ENCODE results near the gene CGN.

The CGN gene

DNA sequence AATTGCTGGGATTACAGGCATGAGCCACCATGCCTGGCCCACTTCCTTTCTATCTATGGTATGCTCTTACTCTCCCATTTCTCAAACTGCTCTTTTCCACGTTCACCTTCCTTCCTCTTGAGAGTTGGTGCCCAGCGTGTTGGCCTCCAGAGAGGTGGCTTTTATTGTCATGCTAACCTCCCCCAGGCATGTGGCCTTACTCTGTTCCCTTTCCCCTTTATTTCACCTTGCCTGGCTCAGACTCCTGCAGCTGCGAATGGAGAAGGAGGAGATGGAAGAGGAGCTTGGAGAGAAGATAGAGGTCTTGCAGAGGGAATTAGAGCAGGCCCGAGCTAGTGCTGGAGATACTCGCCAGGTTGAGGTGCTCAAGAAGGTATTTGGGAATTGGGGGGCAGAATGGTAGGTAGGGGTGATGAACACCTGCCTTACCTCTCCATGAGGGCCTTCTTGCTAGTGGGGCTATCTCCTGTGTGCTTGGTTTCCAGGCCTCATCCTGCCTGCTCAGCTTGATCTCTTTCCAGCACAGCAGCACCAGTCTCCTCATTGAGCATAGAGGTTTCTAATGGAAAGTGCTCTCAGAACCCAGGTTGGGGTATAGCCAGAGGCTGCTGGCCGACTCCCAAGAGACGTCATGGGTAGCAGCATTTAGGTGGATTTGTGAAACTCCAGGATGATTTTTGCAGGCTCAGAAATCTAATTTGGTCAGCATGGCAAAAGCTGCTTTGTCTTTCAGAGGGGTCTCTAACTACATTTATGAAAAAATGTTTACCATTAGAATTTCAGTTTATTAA, 15.7 kb downstream of the CGN start:
- no peak for DNase-seq (ENCODE audit: low read depth in 1 of 2, low spot score in 1 of 2)
- no peak for TF ChIP-seq POLR2AphosphoS5 (IDR thresholded peaks at IDR 0.05; ENCODE audit: low read depth)
- no peak for TF ChIP-seq SPI1 (IDR thresholded peaks at IDR 0.05; ENCODE audit: borderline replicate concordance, low read depth)
- no peak for TF ChIP-seq GABPA (IDR thresholded peaks at IDR 0.05; ENCODE audit: low read depth)
- TF ChIP-seq, protein P1, sequence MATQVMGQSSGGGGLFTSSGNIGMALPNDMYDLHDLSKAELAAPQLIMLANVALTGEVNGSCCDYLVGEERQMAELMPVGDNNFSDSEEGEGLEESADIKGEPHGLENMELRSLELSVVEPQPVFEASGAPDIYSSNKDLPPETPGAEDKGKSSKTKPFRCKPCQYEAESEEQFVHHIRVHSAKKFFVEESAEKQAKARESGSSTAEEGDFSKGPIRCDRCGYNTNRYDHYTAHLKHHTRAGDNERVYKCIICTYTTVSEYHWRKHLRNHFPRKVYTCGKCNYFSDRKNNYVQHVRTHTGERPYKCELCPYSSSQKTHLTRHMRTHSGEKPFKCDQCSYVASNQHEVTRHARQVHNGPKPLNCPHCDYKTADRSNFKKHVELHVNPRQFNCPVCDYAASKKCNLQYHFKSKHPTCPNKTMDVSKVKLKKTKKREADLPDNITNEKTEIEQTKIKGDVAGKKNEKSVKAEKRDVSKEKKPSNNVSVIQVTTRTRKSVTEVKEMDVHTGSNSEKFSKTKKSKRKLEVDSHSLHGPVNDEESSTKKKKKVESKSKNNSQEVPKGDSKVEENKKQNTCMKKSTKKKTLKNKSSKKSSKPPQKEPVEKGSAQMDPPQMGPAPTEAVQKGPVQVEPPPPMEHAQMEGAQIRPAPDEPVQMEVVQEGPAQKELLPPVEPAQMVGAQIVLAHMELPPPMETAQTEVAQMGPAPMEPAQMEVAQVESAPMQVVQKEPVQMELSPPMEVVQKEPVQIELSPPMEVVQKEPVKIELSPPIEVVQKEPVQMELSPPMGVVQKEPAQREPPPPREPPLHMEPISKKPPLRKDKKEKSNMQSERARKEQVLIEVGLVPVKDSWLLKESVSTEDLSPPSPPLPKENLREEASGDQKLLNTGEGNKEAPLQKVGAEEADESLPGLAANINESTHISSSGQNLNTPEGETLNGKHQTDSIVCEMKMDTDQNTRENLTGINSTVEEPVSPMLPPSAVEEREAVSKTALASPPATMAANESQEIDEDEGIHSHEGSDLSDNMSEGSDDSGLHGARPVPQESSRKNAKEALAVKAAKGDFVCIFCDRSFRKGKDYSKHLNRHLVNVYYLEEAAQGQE (IDR thresholded peaks at IDR 0.05; ENCODE audit: insufficient replicate concordance, low read depth): no peak
- TF ChIP-seq, protein P2, sequence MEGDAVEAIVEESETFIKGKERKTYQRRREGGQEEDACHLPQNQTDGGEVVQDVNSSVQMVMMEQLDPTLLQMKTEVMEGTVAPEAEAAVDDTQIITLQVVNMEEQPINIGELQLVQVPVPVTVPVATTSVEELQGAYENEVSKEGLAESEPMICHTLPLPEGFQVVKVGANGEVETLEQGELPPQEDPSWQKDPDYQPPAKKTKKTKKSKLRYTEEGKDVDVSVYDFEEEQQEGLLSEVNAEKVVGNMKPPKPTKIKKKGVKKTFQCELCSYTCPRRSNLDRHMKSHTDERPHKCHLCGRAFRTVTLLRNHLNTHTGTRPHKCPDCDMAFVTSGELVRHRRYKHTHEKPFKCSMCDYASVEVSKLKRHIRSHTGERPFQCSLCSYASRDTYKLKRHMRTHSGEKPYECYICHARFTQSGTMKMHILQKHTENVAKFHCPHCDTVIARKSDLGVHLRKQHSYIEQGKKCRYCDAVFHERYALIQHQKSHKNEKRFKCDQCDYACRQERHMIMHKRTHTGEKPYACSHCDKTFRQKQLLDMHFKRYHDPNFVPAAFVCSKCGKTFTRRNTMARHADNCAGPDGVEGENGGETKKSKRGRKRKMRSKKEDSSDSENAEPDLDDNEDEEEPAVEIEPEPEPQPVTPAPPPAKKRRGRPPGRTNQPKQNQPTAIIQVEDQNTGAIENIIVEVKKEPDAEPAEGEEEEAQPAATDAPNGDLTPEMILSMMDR (IDR thresholded peaks at IDR 0.05; ENCODE audit: insufficient read depth, low read length): no peak
- Histone ChIP-seq H3K27ac (replicated peaks) (no peak overlapping the region), H3K27me3 (ENCODE audit: insufficient read depth, poor library complexity, severe bottlenecking) (no peaks in the 10 kb centered on the region), H3K4me3 (replicated peaks; ENCODE audit: insufficient read depth, low read length) (no peak overlapping the region)

DNA sequence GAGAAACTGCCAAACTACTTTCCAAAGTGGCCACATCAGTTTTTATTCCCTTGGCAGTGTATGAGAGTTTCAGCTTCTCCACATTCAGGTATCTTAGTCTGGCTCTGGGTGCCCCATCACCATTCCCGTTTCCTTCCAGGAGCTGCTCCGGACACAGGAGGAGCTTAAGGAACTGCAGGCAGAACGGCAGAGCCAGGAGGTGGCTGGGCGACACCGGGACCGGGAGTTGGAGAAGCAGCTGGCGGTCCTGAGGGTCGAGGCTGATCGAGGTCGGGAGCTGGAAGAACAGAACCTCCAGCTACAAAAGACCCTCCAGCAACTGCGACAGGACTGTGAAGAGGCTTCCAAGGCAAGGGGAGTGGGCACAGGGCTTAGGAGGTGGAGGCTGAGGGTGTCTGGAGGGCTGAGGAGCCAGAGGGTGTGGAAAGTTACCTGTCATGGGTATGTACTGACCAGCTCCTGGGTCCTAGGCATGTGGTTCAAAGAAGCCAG, 18.1 kb downstream of the CGN start:
- Histone ChIP-seq H3K4me3 (replicated peaks; ENCODE audit: insufficient read depth, low read length) (no peak overlapping the region), H3K27ac (replicated peaks) (no peak overlapping the region), H3K27me3 (ENCODE audit: insufficient read depth, poor library complexity, severe bottlenecking) (no peaks in the 10 kb centered on the region)
- no peak for DNase-seq (ENCODE audit: low read depth in 1 of 2, low spot score in 1 of 2)
- TF ChIP-seq, protein P2 (IDR thresholded peaks at IDR 0.05; ENCODE audit: insufficient read depth, low read length): no peak
- TF ChIP-seq POLR2AphosphoS5 (IDR thresholded peaks at IDR 0.05; ENCODE audit: low read depth) (no peak), GABPA (IDR thresholded peaks at IDR 0.05; ENCODE audit: low read depth) (no peak), SPI1 (IDR thresholded peaks at IDR 0.05; ENCODE audit: borderline replicate concordance, low read depth) (no peak)
- TF ChIP-seq, protein P1 (IDR thresholded peaks at IDR 0.05; ENCODE audit: insufficient replicate concordance, low read depth): no peak

DNA sequence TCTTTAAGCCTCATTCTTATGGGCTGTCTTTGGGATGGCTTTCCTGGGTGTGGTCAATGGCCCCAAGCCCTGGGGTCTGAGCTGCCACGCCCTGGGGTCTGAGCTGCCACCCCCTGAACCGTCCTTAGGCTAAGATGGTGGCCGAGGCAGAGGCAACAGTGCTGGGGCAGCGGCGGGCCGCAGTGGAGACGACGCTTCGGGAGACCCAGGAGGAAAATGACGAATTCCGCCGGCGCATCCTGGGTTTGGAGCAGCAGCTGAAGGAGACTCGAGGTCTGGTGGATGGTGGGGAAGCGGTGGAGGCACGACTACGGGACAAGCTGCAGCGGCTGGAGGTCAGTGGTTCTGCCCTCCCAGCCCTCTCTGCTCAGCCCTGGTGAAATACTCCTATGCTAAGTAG, 18.6 kb downstream of the CGN start:
- TF ChIP-seq, protein P1 (IDR thresholded peaks at IDR 0.05; ENCODE audit: insufficient replicate concordance, low read depth): no peak
- no peak for TF ChIP-seq SPI1 (IDR thresholded peaks at IDR 0.05; ENCODE audit: borderline replicate concordance, low read depth)
- TF ChIP-seq, protein P2 (IDR thresholded peaks at IDR 0.05; ENCODE audit: insufficient read depth, low read length): no peak
- no peak for TF ChIP-seq POLR2AphosphoS5 (IDR thresholded peaks at IDR 0.05; ENCODE audit: low read depth)
- TF ChIP-seq GABPA (IDR thresholded peaks at IDR 0.05; ENCODE audit: low read depth): no peak
- DNase-seq (ENCODE audit: low read depth in 1 of 2, low spot score in 1 of 2): no peak
- no peak overlapping the region for H3K27ac ChIP-seq (replicated peaks)
- no peaks in the 10 kb centered on the region for H3K27me3 ChIP-seq (ENCODE audit: insufficient read depth, poor library complexity, severe bottlenecking)
- H3K4me3 ChIP-seq (replicated peaks; ENCODE audit: insufficient read depth, low read length): no peak overlapping the region

Data from HL-60 (cell line).